Kidney (tissue), 14 donors: Measurements from ENCODE around the gene SAMD4A. TPM values are rescaled to one million over a fixed set of nuclear protein-coding genes. Genes with fewer than 3 reads are reported as not detected.

Experiments used
- DNase-seq, 5 donors: peaks; one replicate each; pipeline ENCODE4 v3.0.0-alpha.2; 2013 to 2020
- FAIRE-seq: peaks from 2 replicates; lab custom pipeline; 2012; peaks lifted over from hg19 to GRCh38; lab: Jason Lieb, UNC
- H3K27ac ChIP-seq, 2 donors: one replicate each; pipeline ENCODE4 v1.7.0; 2013; ENCODE audit warnings: low read depth in 2 of 2, low read length in 2 of 2, inconsistent platforms in 1 of 2
- H3K27me3 ChIP-seq: one replicate; pipeline ENCODE4 v1.7.1; 2013; ENCODE audit warnings: low read length, inconsistent platforms; ENCODE audit not compliant: control insufficient read depth, insufficient read depth
- H3K36me3 ChIP-seq, 3 donors: one replicate each; pipeline versions ENCODE4 v1.7.0 to v1.7.1; 2013; ENCODE audit warnings: low read length in 3 of 3, control low read depth in 1 of 3, inconsistent platforms in 1 of 3; ENCODE audit not compliant: insufficient read depth in 3 of 3, control insufficient read depth in 2 of 3
- H3K4me1 ChIP-seq, 3 donors: one replicate each; pipeline versions ENCODE4 v1.7.0 to v1.7.1; 2013; ENCODE audit warnings: low read length in 3 of 3, inconsistent platforms in 1 of 3, low read depth in 1 of 3; ENCODE audit not compliant: control insufficient read depth in 2 of 3, insufficient read depth in 2 of 3
- H3K4me3 ChIP-seq, 3 donors: one replicate each; pipeline versions ENCODE4 v1.7.0 to v1.8.1; 2013; ENCODE audit warnings: low read length in 3 of 3, control low read depth in 1 of 3, inconsistent platforms in 1 of 3
- H3K9ac ChIP-seq, 3 donors: one replicate each; pipeline versions ENCODE4 v1.7.0 to v1.7.1; 2013; ENCODE audit warnings: low read length in 3 of 3, control low read depth in 1 of 3, inconsistent platforms in 1 of 3
- H3K9me3 ChIP-seq, 3 donors: one replicate each; pipeline versions ENCODE4 v1.7.0 to v1.7.1; 2013; ENCODE audit warnings: low read length in 3 of 3, control low read depth in 1 of 3, inconsistent platforms in 1 of 3; ENCODE audit not compliant: control insufficient read depth in 2 of 3, insufficient read depth in 1 of 3
- intact Hi-C: fragments of 100-400 bp; cut with DNase I; formaldehyde crosslinking; loops from one replicate; pipeline ENCODE4 v1.11.1; 2022
- polyA plus RNA-seq: library from polyadenylated mRNA; stranded (reverse); fragments of 350-450 nt; fragmentation: Illumina TruSeq; extraction: RNeasy Lipid Tissue Mini Kit (QIAGEN cat#74804); gene quantifications from one replicate; pipeline ENCODE4 v1.2.3, GENCODE V29; 2014; ENCODE audit warnings: low read depth, low replicate concordance; ENCODE audit not compliant: insufficient read depth
- total RNA-seq: library from RNA; stranded (reverse); fragmentation: NEBNext Ultra II Directional; extraction: Animal tissue kit (Norgen Biotek cat#: 25700); gene quantifications from one replicate; pipeline ENCODE4 v1.2.1, GENCODE V29; 2021
- TF ChIP-seq, protein P1 (sequence below): IDR thresholded peaks from 3 replicates; pipeline ENCODE4 v1.5.1; 2012; ENCODE audit warnings: mild to moderate bottlenecking, moderate library complexity, borderline replicate concordance; ENCODE audit not compliant: insufficient read depth; ENCODE audit errors: extremely low read depth
- donor health status: control.
- donor health status: control.
- donor health status: control.
- donor health status: control.
- donor health status: control.
- donor health status: DM: yes; HTN: yes; CAD: no.
- donor health status: Normal renal cell carcinoma (clear cell type).

The SAMD4A gene
- total and polyA plus RNA-seq, 2 donors from 2014 or later: 7.4 to 46.5 TPM

DNA sequence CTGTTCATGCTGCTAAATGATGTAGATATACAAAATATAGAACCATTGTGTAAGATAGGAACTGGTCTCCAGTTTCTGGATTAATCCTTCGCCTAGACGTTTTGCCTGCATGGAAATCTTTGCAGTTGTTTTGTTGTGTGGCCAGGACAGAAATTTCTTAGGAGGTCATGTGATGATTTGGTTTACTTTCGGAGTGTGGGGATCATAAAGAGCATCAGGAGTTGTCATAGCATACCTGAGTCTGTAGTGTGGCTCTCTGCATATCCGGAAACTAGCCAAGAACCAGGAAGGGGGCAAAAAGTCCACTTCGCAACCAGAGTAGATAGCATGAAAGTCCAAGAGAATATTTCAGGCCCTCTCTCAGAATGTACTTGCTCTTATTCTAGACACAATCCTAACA is 3.1 kb downstream of the SAMD4A start:
- DNase-seq (no peak), FAIRE-seq (no peak)
- Histone ChIP-seq H3K36me3 (peaks cover 0 to 2% (median 0%) of the 10 kb centered on the region in 3 donors), H3K27me3 (no peaks in the 10 kb centered on the region), H3K9me3 (no peaks in the 10 kb centered on the region), H3K9ac (no peak overlapping the region), H3K4me3 (no peak overlapping the region), H3K4me1 (peaks cover 0 to 9% (median 0%) of the 10 kb centered on the region in 3 donors), H3K27ac (no peak overlapping the region)
- TF ChIP-seq, protein P1, sequence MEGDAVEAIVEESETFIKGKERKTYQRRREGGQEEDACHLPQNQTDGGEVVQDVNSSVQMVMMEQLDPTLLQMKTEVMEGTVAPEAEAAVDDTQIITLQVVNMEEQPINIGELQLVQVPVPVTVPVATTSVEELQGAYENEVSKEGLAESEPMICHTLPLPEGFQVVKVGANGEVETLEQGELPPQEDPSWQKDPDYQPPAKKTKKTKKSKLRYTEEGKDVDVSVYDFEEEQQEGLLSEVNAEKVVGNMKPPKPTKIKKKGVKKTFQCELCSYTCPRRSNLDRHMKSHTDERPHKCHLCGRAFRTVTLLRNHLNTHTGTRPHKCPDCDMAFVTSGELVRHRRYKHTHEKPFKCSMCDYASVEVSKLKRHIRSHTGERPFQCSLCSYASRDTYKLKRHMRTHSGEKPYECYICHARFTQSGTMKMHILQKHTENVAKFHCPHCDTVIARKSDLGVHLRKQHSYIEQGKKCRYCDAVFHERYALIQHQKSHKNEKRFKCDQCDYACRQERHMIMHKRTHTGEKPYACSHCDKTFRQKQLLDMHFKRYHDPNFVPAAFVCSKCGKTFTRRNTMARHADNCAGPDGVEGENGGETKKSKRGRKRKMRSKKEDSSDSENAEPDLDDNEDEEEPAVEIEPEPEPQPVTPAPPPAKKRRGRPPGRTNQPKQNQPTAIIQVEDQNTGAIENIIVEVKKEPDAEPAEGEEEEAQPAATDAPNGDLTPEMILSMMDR: no peak
- intact Hi-C loops: no loop called here

DNA sequence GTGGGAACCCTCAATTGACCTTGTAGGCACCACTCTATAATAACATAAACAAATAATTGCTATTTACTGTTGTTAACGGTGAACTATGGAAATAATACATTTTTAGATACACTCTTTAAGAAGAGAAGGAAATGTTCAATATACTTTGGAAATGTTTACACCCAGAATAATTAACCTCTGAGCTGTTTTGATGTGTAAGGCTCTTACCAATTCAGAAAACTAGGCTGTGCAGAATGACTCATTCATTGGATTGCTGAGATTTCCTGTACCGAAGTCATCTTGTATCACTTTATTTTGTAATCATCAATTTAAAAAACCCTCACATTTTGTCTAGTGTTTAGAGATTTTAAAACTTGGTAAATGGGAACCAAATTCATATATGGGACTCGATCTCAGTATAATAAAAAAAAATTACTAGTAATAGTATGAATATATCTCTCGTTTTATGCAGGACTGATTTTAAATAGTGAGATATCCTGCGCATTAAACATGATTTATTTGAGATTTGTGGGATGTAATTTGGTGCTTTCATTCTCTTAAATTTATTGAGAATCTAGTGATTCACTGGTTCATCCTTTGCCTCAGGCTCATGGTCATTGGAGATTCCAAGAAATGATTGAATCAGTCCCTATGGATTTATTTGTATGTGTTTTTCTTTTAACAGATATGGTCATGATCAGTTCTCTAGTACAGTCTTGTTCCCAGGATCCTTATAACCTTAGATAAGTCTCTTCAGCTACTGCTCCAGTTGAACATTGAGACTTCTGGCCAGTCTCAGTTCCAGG is 3.9 kb downstream of the SAMD4A start:
- TF ChIP-seq, protein P1: no peak
- no peak for DNase-seq
- Histone ChIP-seq H3K27me3 (no peaks in the 10 kb centered on the region), H3K9ac (no peak overlapping the region), H3K36me3 (peaks cover 0 to 2% (median 0%) of the 10 kb centered on the region in 3 donors), H3K4me1 (peaks cover 0 to 9% (median 0%) of the 10 kb centered on the region in 3 donors), H3K27ac (no peak overlapping the region), H3K4me3 (no peak overlapping the region), H3K9me3 (no peaks in the 10 kb centered on the region)
- FAIRE-seq: no peak
- intact Hi-C loops: no loop called here

DNA sequence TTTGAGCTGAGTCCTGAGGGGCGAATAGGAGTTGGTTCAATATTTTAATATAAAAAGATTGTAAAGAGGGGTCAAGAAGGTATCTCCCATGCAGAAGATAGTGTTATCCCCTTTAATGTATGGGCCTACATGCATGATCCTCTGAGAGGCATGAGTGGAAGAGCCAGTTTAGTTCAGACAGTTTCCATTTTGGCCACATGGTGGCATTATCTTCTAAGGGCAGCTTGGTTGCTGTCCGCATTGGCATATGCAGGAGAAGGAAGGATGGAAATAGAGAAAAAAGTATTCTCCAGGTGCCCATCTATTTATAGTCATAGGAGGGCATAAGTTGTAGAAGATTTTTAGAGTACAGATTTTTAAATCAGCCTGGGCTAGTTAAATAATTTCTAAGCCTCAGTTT is 5.4 kb downstream of the SAMD4A start:
- peaks cover 0 to 2% (median 0%) of the 10 kb centered on the region in 3 donors for H3K36me3 ChIP-seq
- TF ChIP-seq, protein P1: peak; percentile 32
- FAIRE-seq: no peak
- no peak overlapping the region for H3K4me3 ChIP-seq
- intact Hi-C loops: no loop called here
- no peak for DNase-seq
- H3K27me3 ChIP-seq: no peaks in the 10 kb centered on the region
- H3K4me1 ChIP-seq: peaks cover 0 to 9% (median 0%) of the 10 kb centered on the region in 3 donors
- no peaks in the 10 kb centered on the region for H3K9me3 ChIP-seq
- H3K27ac ChIP-seq: no peak overlapping the region
- no peak overlapping the region for H3K9ac ChIP-seq
